Heart right ventricle (tissue), 16 donors: ENCODE data around the gene GREM2. TPM values are rescaled to one million over a fixed set of nuclear protein-coding genes. Genes with fewer than 3 reads are reported as not detected.

ENCODE experiments used
- ATAC-seq, 8 donors: fragments of 200-7000 bp; cut with Tn5 transposase; one replicate each; pipeline ENCODE4 v1.9.1; 2020; ENCODE audit warnings: mild to moderate bottlenecking in 8 of 8, moderate library complexity in 8 of 8, moderate number of reproducible peaks in 1 of 8
- DNase-seq, 2 donors: peaks; one replicate each; pipeline ENCODE4 v3.0.0-alpha.2; 2020
- H3K27ac ChIP-seq, 10 donors: fragments of 200-600 bp; sonication (generic) in 2 of 10; one replicate each; pipeline versions ENCODE4 v1.5.0 to v1.8.0; 2020 to 2022; ENCODE audit warnings: mild to moderate bottlenecking in 3 of 10
- H3K27me3 ChIP-seq, 7 donors: fragments of 200-600 bp; one replicate each; pipeline ENCODE4 v1.8.0; 2021 to 2022; ENCODE audit warnings: mild to moderate bottlenecking in 2 of 7
- H3K36me3 ChIP-seq, 9 donors: fragments of 200-600 bp; sonication (generic) in 1 of 9; one replicate each; pipeline versions ENCODE4 v1.5.0 to v1.8.0; 2020 to 2022; ENCODE audit warnings: mild to moderate bottlenecking in 2 of 9
- H3K4me1 ChIP-seq, 9 donors: fragments of 200-600 bp; sonication (generic) in 1 of 9; one replicate each; pipeline versions ENCODE4 v1.5.0 to v1.8.0; 2020 to 2022; ENCODE audit warnings: mild to moderate bottlenecking in 4 of 9
- H3K4me3 ChIP-seq, 10 donors: fragments of 200-600 bp; sonication (generic) in 2 of 10; one replicate each; pipeline versions ENCODE4 v1.5.0 to v1.8.0; 2020 to 2022; ENCODE audit warnings: mild to moderate bottlenecking in 7 of 10, moderate library complexity in 2 of 10
- H3K9me3 ChIP-seq, 11 donors: fragments of 200-600 bp in 10 of 11; sonication (generic) in 2 of 11; one replicate each; pipeline versions ENCODE4 v1.5.0 to v1.8.0; 2013 to 2022; ENCODE audit warnings: mild to moderate bottlenecking in 2 of 11, control low read depth in 1 of 11, moderate library complexity in 1 of 11
- WGBS, 2 donors: extraction: QIAGEN DNeasy Blood & Tissue Kit; methylation state at CpG; one replicate each; pipeline ENCODE4 v1.1.7; 2013; ENCODE audit warnings: inconsistent platforms in 1 of 2; 5-methylcytosine and 5-hydroxymethylcytosine counted together
- intact Hi-C, 10 donors: fragments of 100-400 bp; cut with DNase I; formaldehyde crosslinking; loops; one replicate each; pipeline versions ENCODE4 v1.11.1 to v1.14.2; 2022
- polyA plus RNA-seq, 2 donors: library from polyadenylated mRNA; stranded (reverse); fragments of 200-250 nt; gene quantifications; one replicate each; pipeline ENCODE4 v1.2.3, GENCODE V29; 2013
- total RNA-seq, 10 donors: library from RNA; stranded (reverse); fragmentation: NEBNext Ultra II Directional in 3 of 10; extraction: Animal tissue kit (Norgen Biotek cat#: 25700) in 3 of 10; gene quantifications; one replicate each; pipeline versions ENCODE4 v1.2.1 to v1.2.4, GENCODE V29; 2021 to 2023
- TF ChIP-seq, protein P1 (sequence below), 9 donors: fragments of 200-600 bp; sonication (generic) in 2 of 9; IDR thresholded peaks; one replicate each; pipeline versions ENCODE4 v1.5.0 to v1.8.0; 2021 to 2022; ENCODE audit warnings: antibody characterized with exemption in 9 of 9, mild to moderate bottlenecking in 5 of 9, moderate library complexity in 1 of 9
- donor health status: Arrhythmogenic right ventricular cardiomyopathy.
- donor health status: ischemic (EF 13 %, LVEDD 7.1; RV severe dilation, severe dysfunction).
- donor health status: healthy with polysubstance abuse.
- donor health status: DM: no; HTN: yes; CAD: no.
- donor health status: DM: no; HTN: no; CAD: no.
- donor health status: ischemic (EF 25% LVEDD 6.9; RV normal size, moderate dysfunction).
- donor health status: ischemic (EF 25% LVEDD 5.7; RV mildly dilated, moderate dysfunction).
- donor health status: healthy.
- donor health status: DM: yes; HTN: yes; CAD: no.
- donor health status: Ischemic cardiomyopathy.
- donor health status: ischemic (EF 35%, LVEDD 5.7; RV mildly dilated, moderate dysfunction).
- donor health status: nonischemic (EF 11% LVEDD 7.7; RV severe dilation, severe dysfunction).
- donor health status: DM: yes; HTN: yes; CAD: no.
- donor health status: PGD.
- donor health status: ischemic (EF 29% LVEDD 5.4; RV normal size, mild dysfunction).
- donor health status: nonischemic (EF 23%, LVEDD 6.1; RV moderate dilation, normal function).

Gene GREM2
- total and polyA plus RNA-seq, 12 donors, result 0.01 to 0.25 (median 0.18) TPM; not detected in 8

- whole genome bisulfite sequencing, 2 donors, result 82 to 87% methylated on average over 3 of the region's 3 CpGs
- TF ChIP-seq, protein P1, sequence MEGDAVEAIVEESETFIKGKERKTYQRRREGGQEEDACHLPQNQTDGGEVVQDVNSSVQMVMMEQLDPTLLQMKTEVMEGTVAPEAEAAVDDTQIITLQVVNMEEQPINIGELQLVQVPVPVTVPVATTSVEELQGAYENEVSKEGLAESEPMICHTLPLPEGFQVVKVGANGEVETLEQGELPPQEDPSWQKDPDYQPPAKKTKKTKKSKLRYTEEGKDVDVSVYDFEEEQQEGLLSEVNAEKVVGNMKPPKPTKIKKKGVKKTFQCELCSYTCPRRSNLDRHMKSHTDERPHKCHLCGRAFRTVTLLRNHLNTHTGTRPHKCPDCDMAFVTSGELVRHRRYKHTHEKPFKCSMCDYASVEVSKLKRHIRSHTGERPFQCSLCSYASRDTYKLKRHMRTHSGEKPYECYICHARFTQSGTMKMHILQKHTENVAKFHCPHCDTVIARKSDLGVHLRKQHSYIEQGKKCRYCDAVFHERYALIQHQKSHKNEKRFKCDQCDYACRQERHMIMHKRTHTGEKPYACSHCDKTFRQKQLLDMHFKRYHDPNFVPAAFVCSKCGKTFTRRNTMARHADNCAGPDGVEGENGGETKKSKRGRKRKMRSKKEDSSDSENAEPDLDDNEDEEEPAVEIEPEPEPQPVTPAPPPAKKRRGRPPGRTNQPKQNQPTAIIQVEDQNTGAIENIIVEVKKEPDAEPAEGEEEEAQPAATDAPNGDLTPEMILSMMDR (IDR thresholded peaks at IDR 0.05), result no peak
- intact Hi-C loops, result no loop called here
These were observed 166.6 kb downstream of the GREM2 start for GRCh38 chr1:240445369-240445768.

GRCh38 chr1:240441669-240442068 is 170.3 kb downstream of the GREM2 start:
- H3K27ac ChIP-seq, result no peak overlapping the region
- WGBS, 2 donors, result 84 to 90% methylated on average over 1 of the region's 1 CpG
- H3K27me3 ChIP-seq, result no peaks in the 10 kb centered on the region
- no peak for ATAC-seq
- H3K4me3 ChIP-seq, result no peak overlapping the region
- TF ChIP-seq, protein P1 (IDR thresholded peaks at IDR 0.05), result no peak
- no peaks in the 10 kb centered on the region for H3K4me1 ChIP-seq
- intact Hi-C loops, result no loop called here
- H3K9me3 ChIP-seq, result no peaks in the 10 kb centered on the region
- no peaks in the 10 kb centered on the region for H3K36me3 ChIP-seq
- DNase-seq, result no peak

More at GRCh38 chr1:240445369-240445768, 166.6 kb downstream of the GREM2 start:
- Histone ChIP-seq H3K4me1 (no peaks in the 10 kb centered on the region), H3K36me3 (no peaks in the 10 kb centered on the region), H3K9me3 (no peaks in the 10 kb centered on the region), H3K27me3 (no peaks in the 10 kb centered on the region), H3K4me3 (no peak overlapping the region), H3K27ac (no peak overlapping the region)
- DNase-seq (no peak), ATAC-seq (no peak)
